Inferior parietal cortex (tissue), 1 donor: ENCODE results near the gene TRMU.
A peak's percentile ranks its signal among the peaks of the same experiment; 100 is the strongest.

Experiments used
- DNase-seq: peaks from one replicate; pipeline ENCODE4 v3.0.0-alpha.2; 2016; ENCODE audit errors: extremely low spot score

The TRMU gene

GRCh38 chr22:46355996-46356471 is 20.5 kb downstream of the TRMU start:
- DNase-seq = no peak

- no peak for DNase-seq
These were observed 21.3 kb downstream of the TRMU start for GRCh38 chr22:46356496-46357480.

GRCh38 chr22:46357711-46358520 is 22.4 kb downstream of the TRMU start:
- DNase-seq = no peak

- no peak for DNase-seq
These were observed 23.3 kb downstream of the TRMU start for GRCh38 chr22:46358766-46359165.

GRCh38 chr22:46359362-46359761 is 23.8 kb downstream of the TRMU start:
- DNase-seq = no peak

- DNase-seq = no peak
These were observed 24.6 kb downstream of the TRMU start for GRCh38 chr22:46360097-46360496.

GRCh38 chr22:46360891-46361290 is 25.4 kb downstream of the TRMU start:
- DNase-seq = no peak

GRCh38 chr22:46361826-46362202 is 26.3 kb downstream of the TRMU start:
- no peak for DNase-seq

- DNase-seq = no peak
These were observed 26.9 kb downstream of the TRMU start for GRCh38 chr22:46362203-46362933.

GRCh38 chr22:46362934-46363515 is 27.5 kb downstream of the TRMU start:
- DNase-seq = no peak

- DNase-seq = no peak
These were observed 28.3 kb downstream of the TRMU start for GRCh38 chr22:46363611-46364321.

- no peak for DNase-seq
These were observed 29.0 kb downstream of the TRMU start for GRCh38 chr22:46364341-46365165.

- no peak for DNase-seq
These were observed 29.7 kb downstream of the TRMU start for GRCh38 chr22:46365166-46365624.

- DNase-seq = no peak
These were observed 30.8 kb downstream of the TRMU start for GRCh38 chr22:46366327-46366731.

- no peak for DNase-seq
These were observed 31.5 kb downstream of the TRMU start for GRCh38 chr22:46366801-46367706.

- DNase-seq = peak; percentile 19
These were observed 32.2 kb downstream of the TRMU start for GRCh38 chr22:46367707-46368191.

GRCh38 chr22:46368422-46368821 is 32.9 kb downstream of the TRMU start:
- no peak for DNase-seq

GRCh38 chr22:46368871-46369715 is 33.6 kb downstream of the TRMU start:
- DNase-seq = no peak
